Activated CD8-positive, alpha-beta memory T cell treated with anti-CD3 and anti-CD28 coated beads, Interleukin-2, amount 50 U/mL, for 24 hours (primary cell): ENCODE measurements around the gene TXNDC12.

ENCODE experiments used
- DNase-seq: peaks from one replicate; pipeline ENCODE4 v3.0.0-alpha.2; 2020; ENCODE audit errors: extremely low read depth

Gene TXNDC12

GRCh38 chr1:51998701-51999100, 56.3 kb downstream of the TXNDC12 start:
- no peak for DNase-seq

- DNase-seq = no peak
Measured at GRCh38 chr1:51997974-51998382, 57.0 kb downstream of the TXNDC12 start.

- peak; percentile 51 for DNase-seq
Measured at GRCh38 chr1:51990478-51990965, 64.5 kb downstream of the TXNDC12 start, which contains the start of gene RAB3B. Gene RAB3B (minus strand): TSS chr1:51990700. CDS start chr1:51977117, 13,583 bp downstream.

GRCh38 chr1:51989582-51990477, 65.2 kb downstream of the TXNDC12 start:
- DNase-seq = no peak

- no peak for DNase-seq
Measured at GRCh38 chr1:51988254-51988653, 66.7 kb downstream of the TXNDC12 start.

GRCh38 chr1:51986718-51987117, 68.3 kb downstream of the TXNDC12 start:
- no peak for DNase-seq

- no peak for DNase-seq
Measured at GRCh38 chr1:51982161-51982560, 72.8 kb downstream of the TXNDC12 start.

GRCh38 chr1:51981555-51981954, 73.4 kb downstream of the TXNDC12 start:
- DNase-seq = no peak

- no peak for DNase-seq
Measured at GRCh38 chr1:51978099-51978498, 76.9 kb downstream of the TXNDC12 start.

GRCh38 chr1:51976846-51977602, 78.0 kb downstream of the TXNDC12 start:
- DNase-seq = no peak

GRCh38 chr1:51973587-51974474, 81.2 kb downstream of the TXNDC12 start:
- DNase-seq = no peak
